Cerebellar cortex (tissue), 1 donor: ENCODE measurements around the gene ROR1.
"Not testable (repeated sequence)": the region's sequence is repeated elsewhere in the genome, so short reads cannot be mapped to it uniquely, and the experiment has no call there.

Source experiments
- DNase-seq: peaks from one replicate; pipeline ENCODE4 v3.0.0-alpha.2; 2015; ENCODE audit warnings: low spot score

The ROR1 gene

GRCh38 chr1:64186138-64186897 lies 412.5 kb downstream of the ROR1 start:
- no peak for DNase-seq

- DNase-seq = no peak
Measured at GRCh38 chr1:64186898-64187280, 413.1 kb downstream of the ROR1 start.

GRCh38 chr1:64187646-64188045 lies 413.8 kb downstream of the ROR1 start:
- no peak for DNase-seq

- DNase-seq = no peak
Measured at GRCh38 chr1:64192290-64192689, 418.5 kb downstream of the ROR1 start.

- DNase-seq = peak; percentile 2
Measured at GRCh38 chr1:64194168-64195080, 420.6 kb downstream of the ROR1 start.

GRCh38 chr1:64195081-64195395 lies 421.2 kb downstream of the ROR1 start:
- DNase-seq = no peak

- DNase-seq = peak; percentile 3
Measured at GRCh38 chr1:64196074-64196870, 422.5 kb downstream of the ROR1 start.

- DNase-seq = no peak
Measured at GRCh38 chr1:64197076-64197475, 423.3 kb downstream of the ROR1 start.

- no peak for DNase-seq
Measured at GRCh38 chr1:64199154-64199553, 425.3 kb downstream of the ROR1 start.

- no peak for DNase-seq
Measured at GRCh38 chr1:64200064-64200463, 426.2 kb downstream of the ROR1 start.

GRCh38 chr1:64203420-64203819 lies 429.6 kb downstream of the ROR1 start, which contains the start of gene UBE2U:
Gene UBE2U (plus strand): TSS chr1:64203623. CDS start chr1:64204051, 428 bp downstream.
- no peak for DNase-seq

- DNase-seq = no peak
Measured at GRCh38 chr1:64209221-64209620, 435.4 kb downstream of the ROR1 start.

GRCh38 chr1:64212031-64212430 lies 438.2 kb downstream of the ROR1 start:
- DNase-seq = no peak

- DNase-seq = no peak
Measured at GRCh38 chr1:64215576-64215975, 441.8 kb downstream of the ROR1 start.

GRCh38 chr1:64220241-64220640 lies 446.4 kb downstream of the ROR1 start:
- no peak for DNase-seq

- DNase-seq = no peak
Measured at GRCh38 chr1:64223329-64224151, 449.7 kb downstream of the ROR1 start.

- not testable (repeated sequence) for DNase-seq
Measured at GRCh38 chr1:64224236-64224635, 450.4 kb downstream of the ROR1 start.

- DNase-seq = no peak
Measured at GRCh38 chr1:64228167-64228957, 454.5 kb downstream of the ROR1 start.

GRCh38 chr1:64229307-64229706 lies 455.5 kb downstream of the ROR1 start:
- no peak for DNase-seq
